Left kidney (tissue), 2 donors: Measurements from ENCODE around the gene TUBGCP6. TPM values are rescaled to one million over a fixed set of nuclear protein-coding genes. Genes with fewer than 3 reads are reported as not detected.
"Not testable (repeated sequence)": the region's sequence is repeated elsewhere in the genome, so short reads cannot be mapped to it uniquely, and the experiment has no call there.

Experiments used
- DNase-seq: peaks from one replicate; pipeline ENCODE4 v3.0.0-alpha.2; 2013
- polyA plus RNA-seq: library from polyadenylated mRNA; unstranded; fragments of 120-200 nt; gene quantifications from one replicate; pipeline ENCODE4 v1.2.1, GENCODE V29; 2013; ENCODE audit not compliant: insufficient read length

The TUBGCP6 gene
- polyA plus RNA-seq, 1 donor, result 39.5 TPM

- DNase-seq, result no peak
Measured at GRCh38 chr22:50213263-50213662, 31.6 kb downstream of the TUBGCP6 start.

- no peak for DNase-seq
Measured at GRCh38 chr22:50211147-50211546, 33.7 kb downstream of the TUBGCP6 start.

- DNase-seq, result no peak
Measured at GRCh38 chr22:50210378-50211139, 34.3 kb downstream of the TUBGCP6 start.

- peak; percentile 45 for DNase-seq
Measured at GRCh38 chr22:50209893-50210292, 34.9 kb downstream of the TUBGCP6 start.

- DNase-seq, result no peak
Measured at GRCh38 chr22:50208939-50209892, 35.6 kb downstream of the TUBGCP6 start.

GRCh38 chr22:50208430-50208938 is 36.3 kb downstream of the TUBGCP6 start:
- DNase-seq, result no peak

GRCh38 chr22:50207383-50208140 is 37.3 kb downstream of the TUBGCP6 start:
- no peak for DNase-seq

- DNase-seq, result no peak
Measured at GRCh38 chr22:50206599-50206998, 38.2 kb downstream of the TUBGCP6 start.

GRCh38 chr22:50205781-50206569 is 38.8 kb downstream of the TUBGCP6 start:
- DNase-seq, result no peak

- DNase-seq, result not testable (repeated sequence)
Measured at GRCh38 chr22:50204998-50205397, 39.8 kb downstream of the TUBGCP6 start.

GRCh38 chr22:50204571-50204970 is 40.3 kb downstream of the TUBGCP6 start:
- DNase-seq, result no peak

- no peak for DNase-seq
Measured at GRCh38 chr22:50203288-50203687, 41.5 kb downstream of the TUBGCP6 start.

GRCh38 chr22:50202130-50202666 is 42.6 kb downstream of the TUBGCP6 start:
- no peak for DNase-seq

- no peak for DNase-seq
Measured at GRCh38 chr22:50201191-50202129, 43.4 kb downstream of the TUBGCP6 start.

GRCh38 chr22:50200461-50201190 is 44.2 kb downstream of the TUBGCP6 start, which contains the start of gene SELENOO:
SELENOO (plus strand) TSS chr22:50201011; CDS start chr22:50201037, 26 bp downstream.
- DNase-seq, result peak; percentile 86

- DNase-seq, result no peak
Measured at GRCh38 chr22:50199829-50200460, 44.9 kb downstream of the TUBGCP6 start.

GRCh38 chr22:50199251-50199721 is 45.5 kb downstream of the TUBGCP6 start:
- DNase-seq, result no peak

- DNase-seq, result no peak
Measured at GRCh38 chr22:50198624-50199017, 46.2 kb downstream of the TUBGCP6 start.
